ENCODE data around the gene CYB5D1. TPM values are rescaled to one million over a fixed set of nuclear protein-coding genes. Genes with fewer than 3 reads are reported as not detected.

The CYB5D1 gene
- total RNA-seq, 2 experiments from 2014 or later, result 18.1 to 24.8 TPM

DNA sequence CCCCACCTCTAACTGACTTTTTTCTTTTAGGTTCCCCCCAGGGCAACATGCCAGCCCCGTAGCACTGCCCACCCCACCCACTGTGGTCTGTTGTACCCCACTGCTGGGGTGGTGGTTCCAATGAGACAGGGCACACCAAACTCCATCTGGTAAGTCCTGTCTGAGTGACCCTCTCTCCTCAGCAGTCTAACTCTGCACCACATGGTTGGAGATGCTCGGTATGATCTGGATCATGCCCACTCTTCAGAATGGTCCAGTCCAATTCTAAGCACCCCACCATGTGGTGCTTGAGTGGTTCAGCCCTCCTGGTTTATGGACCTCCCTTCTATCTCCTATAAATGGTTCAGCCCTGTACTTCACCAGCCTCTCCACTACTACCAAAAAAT lies 17.9 kb upstream of the CYB5D1 start:
- H3K4me2 ChIP-seq (ENCODE audit: low read length), result peak overlapping the region; percentile 95
- H3K4me1 ChIP-seq (ENCODE audit: insufficient read depth, low read length, poor library complexity, severe bottlenecking), result peaks cover 40% of the 10 kb centered on the region
- no peaks in the 10 kb centered on the region for H3K9me3 ChIP-seq (ENCODE audit: low read length)
- ChIA-PET CTCF (ENCODE audit: unreplicated experiment) (no interaction called here), POLR2A (no interaction called here)
- peaks cover 12% of the 10 kb centered on the region; the same call in 1 of the 2 replicates for H3K36me3 ChIP-seq (ENCODE audit: insufficient read depth, low read length)
- intact Hi-C loops (cut with micrococcal nuclease; ENCODE audit: unreplicated experiment), result loop anchor here (5.0 to 10.0 kb wide), 6 partner anchors 153 to 588 kb away; partner anchors contain the start of genes CTDNEP1, ELP5, HES7 and PER1
- H4K20me1 ChIP-seq (ENCODE audit: insufficient read depth, low read length), result peaks cover 13% of the 10 kb centered on the region; the same call in 1 of the 2 replicates
- H2AFZ ChIP-seq (ENCODE audit: low read length), result no peak overlapping the region
- DNase-seq (ENCODE audit: low spot score), result peak; percentile 91
- H3K79me2 ChIP-seq (ENCODE audit: insufficient read depth, low read depth, low read length), result peaks cover 47% of the 10 kb centered on the region; the same call in 1 of the 2 replicates
- no TSS peak for BruUV-seq (replicated peaks)
- H3K27ac ChIP-seq (ENCODE audit: low read depth, low read length, poor library complexity, severe bottlenecking), result peak overlapping the region; percentile 92
- TF ChIP-seq, protein P1, sequence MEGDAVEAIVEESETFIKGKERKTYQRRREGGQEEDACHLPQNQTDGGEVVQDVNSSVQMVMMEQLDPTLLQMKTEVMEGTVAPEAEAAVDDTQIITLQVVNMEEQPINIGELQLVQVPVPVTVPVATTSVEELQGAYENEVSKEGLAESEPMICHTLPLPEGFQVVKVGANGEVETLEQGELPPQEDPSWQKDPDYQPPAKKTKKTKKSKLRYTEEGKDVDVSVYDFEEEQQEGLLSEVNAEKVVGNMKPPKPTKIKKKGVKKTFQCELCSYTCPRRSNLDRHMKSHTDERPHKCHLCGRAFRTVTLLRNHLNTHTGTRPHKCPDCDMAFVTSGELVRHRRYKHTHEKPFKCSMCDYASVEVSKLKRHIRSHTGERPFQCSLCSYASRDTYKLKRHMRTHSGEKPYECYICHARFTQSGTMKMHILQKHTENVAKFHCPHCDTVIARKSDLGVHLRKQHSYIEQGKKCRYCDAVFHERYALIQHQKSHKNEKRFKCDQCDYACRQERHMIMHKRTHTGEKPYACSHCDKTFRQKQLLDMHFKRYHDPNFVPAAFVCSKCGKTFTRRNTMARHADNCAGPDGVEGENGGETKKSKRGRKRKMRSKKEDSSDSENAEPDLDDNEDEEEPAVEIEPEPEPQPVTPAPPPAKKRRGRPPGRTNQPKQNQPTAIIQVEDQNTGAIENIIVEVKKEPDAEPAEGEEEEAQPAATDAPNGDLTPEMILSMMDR (conservative IDR thresholded peaks at IDR 0.05; ENCODE audit: low read length), result no peak
- no peak for TF ChIP-seq EZH2phosphoT487 (IDR thresholded peaks at IDR 0.05; ENCODE audit: borderline replicate concordance, low read depth, low read length)
- H3K9me2 ChIP-seq (ENCODE audit: insufficient read depth, low read length), result no peaks in the 10 kb centered on the region
- H3K4me3 ChIP-seq (ENCODE audit: low read depth, low read length, poor library complexity, severe bottlenecking), result peak overlapping the region; percentile 79

DNA sequence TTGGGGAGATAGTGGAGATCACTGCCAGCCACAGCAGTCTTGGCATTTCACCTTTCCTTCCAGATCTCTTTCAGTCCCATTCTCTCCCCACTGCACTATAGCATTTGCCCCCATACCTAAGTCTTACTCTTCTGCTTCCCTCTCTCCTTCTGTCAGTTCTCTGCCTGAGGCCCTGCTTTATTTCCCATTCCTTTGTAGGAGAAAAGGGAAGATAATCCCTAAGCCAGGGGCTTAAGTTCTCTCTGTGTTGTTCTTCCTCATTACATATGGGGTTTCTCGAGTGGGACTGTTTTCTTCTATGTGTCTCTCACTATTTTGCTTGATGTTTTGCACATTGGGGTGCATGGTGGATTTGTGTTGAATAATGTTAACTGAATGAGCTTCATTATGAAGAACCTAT lies 17.4 kb upstream of the CYB5D1 start:
- H2AFZ ChIP-seq (ENCODE audit: low read length), result no peak overlapping the region
- ChIA-PET CTCF (ENCODE audit: unreplicated experiment) (no interaction called here), POLR2A (no interaction called here)
- H3K4me2 ChIP-seq (ENCODE audit: low read length), result peak overlapping the region; percentile 95
- TF ChIP-seq, protein P1 (conservative IDR thresholded peaks at IDR 0.05; ENCODE audit: low read length), result 0 out of 2 replicates have a peak, but pooled peaks have one; percentile 19
- no peak for TF ChIP-seq EZH2phosphoT487 (IDR thresholded peaks at IDR 0.05; ENCODE audit: borderline replicate concordance, low read depth, low read length)
- DNase-seq (ENCODE audit: low spot score), result no peak
- peaks cover 46% of the 10 kb centered on the region for H3K4me1 ChIP-seq (ENCODE audit: insufficient read depth, low read length, poor library complexity, severe bottlenecking)
- peaks cover 16% of the 10 kb centered on the region; the same call in 1 of the 2 replicates for H3K36me3 ChIP-seq (ENCODE audit: insufficient read depth, low read length)
- H3K79me2 ChIP-seq (ENCODE audit: insufficient read depth, low read depth, low read length), result peaks cover 52% of the 10 kb centered on the region; the same call in 1 of the 2 replicates
- H4K20me1 ChIP-seq (ENCODE audit: insufficient read depth, low read length), result peaks cover 18% of the 10 kb centered on the region; the same call in 1 of the 2 replicates
- no peaks in the 10 kb centered on the region for H3K9me2 ChIP-seq (ENCODE audit: insufficient read depth, low read length)
- no TSS peak for BruUV-seq (replicated peaks)
- intact Hi-C loops (cut with micrococcal nuclease; ENCODE audit: unreplicated experiment), result loop anchor here (5.0 kb wide), 1 partner anchor 358 kb away; the partner anchor contains the start of genes POLR2A and SLC35G6
- peak overlapping the region; percentile 92 for H3K27ac ChIP-seq (ENCODE audit: low read depth, low read length, poor library complexity, severe bottlenecking)
- H3K9me3 ChIP-seq (ENCODE audit: low read length), result no peaks in the 10 kb centered on the region
- peak overlapping the region; percentile 79 for H3K4me3 ChIP-seq (ENCODE audit: low read depth, low read length, poor library complexity, severe bottlenecking)

DNA sequence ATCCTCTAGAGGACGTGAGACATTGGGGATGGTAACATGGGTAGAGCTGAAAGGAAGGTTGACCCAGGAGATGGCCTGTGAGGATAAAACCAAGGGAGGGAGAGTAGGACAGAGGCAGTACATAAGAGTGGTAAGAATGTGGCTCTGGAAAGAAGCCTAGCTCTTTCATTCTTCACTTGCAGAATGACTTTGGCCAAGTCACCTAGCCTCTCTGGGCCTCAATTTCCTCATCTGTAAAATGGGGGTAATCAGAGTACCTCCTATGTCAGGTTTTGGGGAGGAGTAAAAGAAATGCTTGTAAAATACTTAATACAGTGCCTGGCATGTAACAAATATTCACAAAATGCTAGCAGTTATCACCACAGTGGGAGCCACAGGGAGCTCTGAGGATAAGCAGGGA lies 16.9 kb upstream of the CYB5D1 start:
- peaks cover 55% of the 10 kb centered on the region; the same call in 1 of the 2 replicates for H3K79me2 ChIP-seq (ENCODE audit: insufficient read depth, low read depth, low read length)
- H2AFZ ChIP-seq (ENCODE audit: low read length), result no peak overlapping the region
- peaks cover 20% of the 10 kb centered on the region; the same call in 1 of the 2 replicates for H3K36me3 ChIP-seq (ENCODE audit: insufficient read depth, low read length)
- BruUV-seq (replicated peaks), result TSS peak; percentile 67
- H3K4me2 ChIP-seq (ENCODE audit: low read length), result peak overlapping the region; percentile 95
- ChIA-PET POLR2A (interaction anchor here (0.5 kb wide), 1 partner anchor 97 kb away, joined by 3 read pairs; no protein-coding TSS in a partner anchor), CTCF (ENCODE audit: unreplicated experiment) (no interaction called here)
- TF ChIP-seq, protein P1 (conservative IDR thresholded peaks at IDR 0.05; ENCODE audit: low read length), result peak; percentile 7; the same call in 1 of the 2 replicates
- TF ChIP-seq EZH2phosphoT487 (IDR thresholded peaks at IDR 0.05; ENCODE audit: borderline replicate concordance, low read depth, low read length), result no peak
- intact Hi-C loops (cut with micrococcal nuclease; ENCODE audit: unreplicated experiment), result loop anchor here (5.0 kb wide), 1 partner anchor 359 kb away; the partner anchor contains the start of genes POLR2A and SLC35G6
- H3K27ac ChIP-seq (ENCODE audit: low read depth, low read length, poor library complexity, severe bottlenecking), result peak overlapping the region; percentile 92
- H3K9me2 ChIP-seq (ENCODE audit: insufficient read depth, low read length), result no peaks in the 10 kb centered on the region
- no peaks in the 10 kb centered on the region for H3K9me3 ChIP-seq (ENCODE audit: low read length)
- peaks cover 48% of the 10 kb centered on the region for H3K4me1 ChIP-seq (ENCODE audit: insufficient read depth, low read length, poor library complexity, severe bottlenecking)
- no peak for DNase-seq (ENCODE audit: low spot score)
- H3K4me3 ChIP-seq (ENCODE audit: low read depth, low read length, poor library complexity, severe bottlenecking), result peak overlapping the region; percentile 79
- peaks cover 20% of the 10 kb centered on the region; the same call in 1 of the 2 replicates for H4K20me1 ChIP-seq (ENCODE audit: insufficient read depth, low read length)

Data from OCI-LY7 (cell line).